ENCODE measurements around the gene PODN.

- TF ChIP-seq CTCF (IDR thresholded peaks at IDR 0.05) (no peak), EP300 (IDR thresholded peaks at IDR 0.05) (no peak)
Measured at GRCh38 chr1:53076165-53076564, 14.2 kb downstream of the PODN start.

Data from esophagus muscularis mucosa (tissue), 3 donors.